ENCODE measurements around the gene DMRTB1. TPM values are rescaled to one million over a fixed set of nuclear protein-coding genes. Genes with fewer than 3 reads are reported as not detected.

DMRTB1 gene
- total and polyA plus RNA-seq, 2 of the 8 experiments (the other 6 are each of a cell fraction or from before 2014, with no cell fraction given): 0.06 to 0.35 TPM

GRCh38 chr1:53462193-53462592 is 3.0 kb downstream of the DMRTB1 start (continued):
- TF ChIP-seq CHD7 (IDR thresholded peaks at IDR 0.05; ENCODE audit: insufficient replicate concordance, low read length): no peak
- no peak for TF ChIP-seq CHD1 (IDR thresholded peaks at IDR 0.05; ENCODE audit: low read depth, low read length)
- TF ChIP-seq ATF3 (IDR thresholded peaks at IDR 0.05; ENCODE audit: insufficient read depth, low read depth, low read length): no peak
- TF ChIP-seq GABPA (IDR thresholded peaks at IDR 0.05; ENCODE audit: borderline replicate concordance, insufficient read depth, low read length): no peak
- TF ChIP-seq CTCF (IDR thresholded peaks at IDR 0.05; ENCODE audit: control extremely low read depth in 1 of 3, insufficient read depth in 1 of 3, low read depth in 1 of 3, low read length in 3 of 3): no peak
- no peak for TF ChIP-seq POLR2A (IDR thresholded peaks at IDR 0.05; ENCODE audit: control extremely low read depth in 1 of 2, low read depth in 2 of 2, low read length in 2 of 2)
- no peak for TF ChIP-seq SAP30 (IDR thresholded peaks at IDR 0.05; ENCODE audit: insufficient read depth, insufficient replicate concordance, low read length)
- TF ChIP-seq SUZ12 (IDR thresholded peaks at IDR 0.05; ENCODE audit: low read length): no peak
